Spleen (tissue), 11 donors: ENCODE data around the gene USP20. TPM values are rescaled to one million over a fixed set of nuclear protein-coding genes. Genes with fewer than 3 reads are reported as not detected.

ENCODE experiments used
- DNase-seq: peaks from one replicate; pipeline ENCODE4 v3.0.0-alpha.2; 2020
- H3K27ac ChIP-seq, 8 donors: fragments of 200-600 bp; sonication (generic) in 7 of 8; 1 replicate in 4 of 8; 2 replicates in 4 of 8; pipeline versions ENCODE4 v1.5.0 to v1.8.0; 2016 to 2021; ENCODE audit warnings: inconsistent platforms in 4 of 8, mild to moderate bottlenecking in 4 of 8, moderate library complexity in 1 of 8
- H3K27me3 ChIP-seq, 7 donors: fragments of 200-600 bp; sonication (generic) in 6 of 7; replicated peaks in 1 of 7; 1 replicate in 4 of 7; 2 replicates in 3 of 7; pipeline versions ENCODE4 v1.5.0 to v1.8.0; 2016 to 2021; ENCODE audit warnings: inconsistent platforms in 3 of 7, mild to moderate bottlenecking in 1 of 7
- H3K36me3 ChIP-seq, 6 donors: fragments of 200-600 bp; sonication (generic) in 5 of 6; 1 replicate in 4 of 6; 2 replicates in 2 of 6; pipeline versions ENCODE4 v1.5.0 to v1.8.0; 2016 to 2021; ENCODE audit warnings: inconsistent platforms in 2 of 6
- H3K4me1 ChIP-seq, 6 donors: fragments of 200-600 bp; sonication (generic) in 5 of 6; 1 replicate in 3 of 6; 2 replicates in 3 of 6; pipeline versions ENCODE4 v1.5.0 to v1.8.0; 2016 to 2021; ENCODE audit warnings: inconsistent platforms in 3 of 6
- H3K4me3 ChIP-seq, 8 donors: fragments of 200-600 bp; sonication (generic) in 7 of 8; 1 replicate in 4 of 8; 2 replicates in 4 of 8; pipeline versions ENCODE4 v1.5.0 to v1.8.0; 2016 to 2021; ENCODE audit warnings: inconsistent platforms in 4 of 8, mild to moderate bottlenecking in 4 of 8, moderate library complexity in 2 of 8
- H3K9me3 ChIP-seq, 8 donors: fragments of 200-600 bp; sonication (generic) in 7 of 8; 1 replicate in 4 of 8; 2 replicates in 4 of 8; pipeline versions ENCODE4 v1.5.0 to v1.8.0; 2016 to 2021; ENCODE audit warnings: inconsistent platforms in 4 of 8
- POLR2A ChIP-seq, 3 donors: fragments of 450-650 bp; IDR thresholded peaks; one replicate each; pipeline ENCODE4 v1.5.1; 2017; ENCODE audit warnings: antibody characterized with exemption in 3 of 3, mild to moderate bottlenecking in 1 of 3
- POLR2AphosphoS5 ChIP-seq, 3 donors: sonication (generic); formaldehyde crosslinking; IDR thresholded peaks; one replicate each; pipeline ENCODE4 v1.5.1; 2017; ENCODE audit warnings: antibody characterized with exemption in 3 of 3
- whole genome bisulfite sequencing, 5 donors: extraction: QIAGEN DNeasy Blood & Tissue Kit in 3 of 5; methylation state at CpG; one replicate each; pipeline versions ENCODE4 v1.1.5 to v1.1.7; 2013 to 2018; 5-methylcytosine and 5-hydroxymethylcytosine counted together
- intact Hi-C: fragments of 100-400 bp; cut with DNase I; formaldehyde crosslinking; loops from one replicate; pipeline ENCODE4 v1.15.0; 2023; ENCODE audit warnings: low total_unique reads
- polyA plus RNA-seq, 3 donors: library from polyadenylated mRNA; stranded (reverse); fragments of 200-250 nt; gene quantifications; one replicate each; pipeline ENCODE4 v1.2.1, GENCODE V29; 2013
- total RNA-seq, 7 donors: library from RNA; depleted of rRNA in 3 of 7; stranded (reverse); fragments of >200 nt in 3 of 7; fragmentation: NEBNext Ultra II Directional in 4 of 7; extraction: Animal tissue kit (Norgen Biotek cat#: 25700) in 4 of 7; gene quantifications; one replicate each; pipeline versions ENCODE4 v1.1.0 to v1.2.1, GENCODE V29; 2016 to 2021
- TF ChIP-seq, protein P1 (sequence below), 11 experiments: fragments of 200-600 bp in 7 of 11; fragments of 450-650 bp in 4 of 11; sonication (generic) in 4 of 11; IDR thresholded peaks in 8 of 11; conservative IDR thresholded peaks in 3 of 11; 1 replicate in 7 of 11; 2 replicates in 4 of 11; pipeline versions ENCODE4 v1.4.0 to v1.8.0; 2016 to 2021; ENCODE audit warnings: antibody characterized with exemption in 11 of 11, inconsistent platforms in 4 of 11, mild to moderate bottlenecking in 1 of 11
- donor health status: healthy with polysubstance abuse.
- donor health status: DM: no; HTN: no; CAD: no; lungs with moderate emphysema.
- donor health status: DM: no; HTN: no; CAD: no.
- donor health status: Bipolar disorder and iron deficiency.
- donor health status: healthy.
- donor health status: DM: no; HTN: no; CAD: no.
- donor health status: DM: yes; HTN: yes; CAD: no.

Gene USP20
- total and polyA plus RNA-seq, 10 donors: 29.7 to 83.7 (median 41.3) TPM

DNA sequence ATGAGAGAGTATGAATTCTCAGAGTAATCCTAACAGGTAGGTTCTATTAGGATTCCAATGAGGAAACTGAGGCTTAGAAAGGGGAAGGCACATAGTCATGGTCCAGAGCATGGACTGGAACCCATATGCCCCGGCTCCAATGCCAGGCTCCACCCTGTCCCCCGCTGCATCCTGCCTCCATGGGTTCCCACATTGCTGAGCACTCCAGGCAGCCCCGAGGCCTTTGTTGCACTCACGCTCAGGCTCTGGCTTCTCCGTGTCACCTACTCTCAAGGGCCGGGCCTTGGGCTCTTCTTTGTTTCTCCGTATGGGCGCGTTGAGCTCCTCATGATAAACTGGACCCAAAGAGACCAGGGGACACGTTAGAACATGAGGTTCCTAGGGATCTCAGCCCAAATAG, 6.3 kb upstream of the USP20 start:
- H3K4me3 ChIP-seq: no peak overlapping the region
- no peak overlapping the region for H3K27ac ChIP-seq
- no peaks in the 10 kb centered on the region for H3K27me3 ChIP-seq
- H3K36me3 ChIP-seq: peaks cover 0 to 75% (median 62%) of the 10 kb centered on the region in 6 donors
- WGBS, 5 donors: 95 to 97% (median 96%) methylated on average over 10 of the region's 10 CpGs
- intact Hi-C loops: no loop called here
- no peaks in the 10 kb centered on the region for H3K9me3 ChIP-seq
- H3K4me1 ChIP-seq: peaks cover 7 to 20% (median 13%) of the 10 kb centered on the region in 6 donors
- TF ChIP-seq POLR2AphosphoS5 (IDR thresholded peaks at IDR 0.05) (peak in 1 of 3 donors; percentile 22), POLR2A (IDR thresholded peaks at IDR 0.05) (no peak)
- DNase-seq: no peak

DNA sequence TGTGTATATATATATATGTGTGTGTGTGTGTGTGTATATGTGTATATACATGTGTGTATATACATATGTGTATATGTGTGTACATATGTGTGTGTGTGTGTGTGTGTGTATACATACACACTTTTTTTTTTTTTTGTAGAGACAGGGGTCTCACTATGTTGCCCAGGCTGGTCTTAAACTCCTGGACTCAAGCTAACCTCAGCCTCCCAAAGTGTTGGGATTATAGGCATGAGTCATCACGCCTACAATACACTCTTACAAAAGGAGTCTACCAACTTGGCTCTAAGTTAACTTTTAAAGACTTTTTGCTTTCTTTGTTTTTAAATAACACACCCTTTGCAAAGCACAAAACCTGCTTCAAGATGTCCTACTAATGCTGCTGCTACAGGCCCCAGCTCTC, 2.3 kb upstream of the USP20 start:
- H3K27me3 ChIP-seq: no peaks in the 10 kb centered on the region
- TF ChIP-seq, protein P1, sequence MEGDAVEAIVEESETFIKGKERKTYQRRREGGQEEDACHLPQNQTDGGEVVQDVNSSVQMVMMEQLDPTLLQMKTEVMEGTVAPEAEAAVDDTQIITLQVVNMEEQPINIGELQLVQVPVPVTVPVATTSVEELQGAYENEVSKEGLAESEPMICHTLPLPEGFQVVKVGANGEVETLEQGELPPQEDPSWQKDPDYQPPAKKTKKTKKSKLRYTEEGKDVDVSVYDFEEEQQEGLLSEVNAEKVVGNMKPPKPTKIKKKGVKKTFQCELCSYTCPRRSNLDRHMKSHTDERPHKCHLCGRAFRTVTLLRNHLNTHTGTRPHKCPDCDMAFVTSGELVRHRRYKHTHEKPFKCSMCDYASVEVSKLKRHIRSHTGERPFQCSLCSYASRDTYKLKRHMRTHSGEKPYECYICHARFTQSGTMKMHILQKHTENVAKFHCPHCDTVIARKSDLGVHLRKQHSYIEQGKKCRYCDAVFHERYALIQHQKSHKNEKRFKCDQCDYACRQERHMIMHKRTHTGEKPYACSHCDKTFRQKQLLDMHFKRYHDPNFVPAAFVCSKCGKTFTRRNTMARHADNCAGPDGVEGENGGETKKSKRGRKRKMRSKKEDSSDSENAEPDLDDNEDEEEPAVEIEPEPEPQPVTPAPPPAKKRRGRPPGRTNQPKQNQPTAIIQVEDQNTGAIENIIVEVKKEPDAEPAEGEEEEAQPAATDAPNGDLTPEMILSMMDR (IDR thresholded peaks at IDR 0.05 in 8 of 11, conservative IDR thresholded peaks at IDR 0.05 in 3 of 11): no peak
- TF ChIP-seq POLR2A (IDR thresholded peaks at IDR 0.05): no peak
- no peak for TF ChIP-seq POLR2AphosphoS5 (IDR thresholded peaks at IDR 0.05)
- intact Hi-C loops: no loop called here
- no peak overlapping the region for H3K27ac ChIP-seq
- H3K4me3 ChIP-seq: no peak overlapping the region
- H3K9me3 ChIP-seq: no peaks in the 10 kb centered on the region
- 88 to 96% (median 93%) methylated on average over 1 of the region's 1 CpG for WGBS, 5 donors
- no peak for DNase-seq
- H3K4me1 ChIP-seq: peaks cover 23 to 49% (median 36%) of the 10 kb centered on the region in 6 donors
- peaks cover 0 to 69% (median 50%) of the 10 kb centered on the region in 6 donors for H3K36me3 ChIP-seq

DNA sequence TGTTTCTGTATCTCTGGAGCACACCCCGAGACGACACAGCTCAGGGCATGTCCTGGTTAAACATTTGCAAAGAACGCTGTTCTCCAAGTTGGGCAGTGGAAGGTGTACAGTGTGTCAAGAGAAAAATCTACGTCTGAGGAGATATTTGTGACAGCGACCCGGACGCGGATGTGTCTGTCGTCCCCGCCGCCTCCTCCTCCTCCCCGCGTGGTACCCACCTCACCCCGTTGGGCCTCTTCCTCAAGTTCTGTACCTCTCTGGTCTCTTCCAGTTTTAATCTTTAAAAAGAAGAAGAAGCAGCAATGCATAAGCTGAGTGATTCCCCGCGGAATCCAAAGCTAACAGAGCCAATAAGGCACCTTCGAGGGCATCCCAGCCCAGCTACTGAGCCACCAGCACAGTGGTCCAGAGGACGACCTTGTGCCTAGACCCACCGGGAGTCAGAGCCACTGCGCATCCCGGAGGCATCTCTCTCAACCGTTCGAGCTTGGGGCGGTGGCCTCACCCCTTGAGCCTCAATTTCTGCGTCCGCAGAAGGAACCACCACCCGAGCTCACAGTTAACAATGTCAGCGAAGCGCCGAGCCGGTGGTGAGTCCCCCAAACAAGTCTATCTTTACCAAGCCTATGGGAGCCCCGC, 650 bp upstream of the USP20 start:
- Histone ChIP-seq H3K27me3 (no peaks in the 10 kb centered on the region), H3K4me1 (peaks cover 26 to 65% (median 53%) of the 10 kb centered on the region in 6 donors), H3K27ac (peak overlapping the region; percentile 89 to 95 (median 92)), H3K36me3 (peaks cover 0 to 52% (median 34%) of the 10 kb centered on the region in 6 donors), H3K9me3 (no peaks in the 10 kb centered on the region), H3K4me3 (peak overlapping the region; percentile 58 to 97 (median 94))
- 2 to 3% (median 2%) methylated on average over 26 to 32 of the region's 32 CpGs for WGBS, 5 donors
- peak; percentile 87 for DNase-seq
- no peak for TF ChIP-seq POLR2A (IDR thresholded peaks at IDR 0.05)
- TF ChIP-seq POLR2AphosphoS5 (IDR thresholded peaks at IDR 0.05): no peak
- TF ChIP-seq, protein P1 (IDR thresholded peaks at IDR 0.05 in 8 of 11, conservative IDR thresholded peaks at IDR 0.05 in 3 of 11): no peak
- intact Hi-C loops: no loop called here

DNA sequence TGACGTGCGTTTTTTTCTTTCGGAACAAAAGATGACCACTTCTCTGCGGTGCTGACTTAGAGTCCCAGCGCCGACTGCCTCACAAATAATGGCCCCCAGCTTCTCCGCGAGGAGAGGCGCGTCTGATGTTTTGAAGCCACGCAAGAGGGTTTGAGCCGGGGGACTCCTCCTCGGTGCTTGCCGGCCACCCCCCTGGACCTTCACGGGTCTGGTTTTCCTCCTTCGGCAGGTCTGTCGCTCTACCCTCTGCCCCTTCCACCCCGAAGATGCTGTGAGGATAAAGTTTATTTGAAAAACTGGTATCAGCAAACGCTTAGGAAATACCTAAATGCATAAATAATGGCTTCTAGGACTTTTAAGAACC, 584 bp downstream of the USP20 start:
- Histone ChIP-seq H3K9me3 (no peaks in the 10 kb centered on the region), H3K4me3 (peak overlapping the region; percentile 58 to 97 (median 94)), H3K4me1 (peaks cover 29 to 76% (median 59%) of the 10 kb centered on the region in 6 donors), H3K27ac (peak overlapping the region; percentile 89 to 95 (median 92)), H3K36me3 (peaks cover 0 to 40% (median 22%) of the 10 kb centered on the region in 6 donors), H3K27me3 (no peaks in the 10 kb centered on the region)
- intact Hi-C loops: no loop called here
- 0 to 1% (median 1%) methylated on average over 14 to 19 of the region's 19 CpGs for WGBS, 5 donors
- DNase-seq: no peak
- TF ChIP-seq POLR2A (IDR thresholded peaks at IDR 0.05) (no peak), POLR2AphosphoS5 (IDR thresholded peaks at IDR 0.05) (no peak)
- TF ChIP-seq, protein P1 (IDR thresholded peaks at IDR 0.05 in 8 of 11, conservative IDR thresholded peaks at IDR 0.05 in 3 of 11): no peak
